Mesenchymal stem cell (in vitro differentiated cells and primary cell): ENCODE data around the gene PLA2G2C.

Experiments used
- DNase-seq: peaks from one replicate; pipeline ENCODE4 v3.0.0-alpha.2; 2013
- H2AFZ ChIP-seq: one replicate; pipeline ENCODE4 v1.6.1; 2013; ENCODE audit warnings: low read depth, mild to moderate bottlenecking, control low read depth, inconsistent platforms, low read length, moderate library complexity
- H2AK5ac ChIP-seq: 2 replicates; pipeline ENCODE4 v1.6.1; 2013; ENCODE audit warnings: low read length, moderate library complexity, mild to moderate bottlenecking, inconsistent platforms; ENCODE audit not compliant: severe bottlenecking
- H2BK120ac ChIP-seq: one replicate; pipeline ENCODE4 v1.6.1; 2013; ENCODE audit warnings: low read depth, mild to moderate bottlenecking, inconsistent platforms, low read length, moderate library complexity
- H2BK12ac ChIP-seq, 2 experiments: one replicate each; pipeline ENCODE4 v1.6.1; 2013; ENCODE audit warnings: inconsistent platforms in 2 of 2, low read length in 2 of 2, mild to moderate bottlenecking in 2 of 2, moderate library complexity in 2 of 2, control low read depth in 1 of 2
- H2BK15ac ChIP-seq: one replicate; pipeline ENCODE4 v1.6.1; 2013; ENCODE audit warnings: mild to moderate bottlenecking, low read depth, inconsistent platforms; ENCODE audit not compliant: poor library complexity, severe bottlenecking
- H2BK5ac ChIP-seq: 2 replicates; pipeline ENCODE4 v1.6.1; 2013; ENCODE audit warnings: low read depth, mild to moderate bottlenecking, low read length, control low read depth, inconsistent platforms; ENCODE audit not compliant: poor library complexity, severe bottlenecking
- H3K14ac ChIP-seq, 2 experiments: one replicate each; pipeline ENCODE4 v1.6.1; 2013; ENCODE audit warnings: inconsistent platforms in 2 of 2, low read length in 2 of 2, control low read depth in 1 of 2, mild to moderate bottlenecking in 1 of 2, moderate library complexity in 1 of 2
- H3K18ac ChIP-seq, 2 experiments: one replicate each; pipeline ENCODE4 v1.6.1; 2013; ENCODE audit warnings: inconsistent platforms in 2 of 2, low read length in 2 of 2, control low read depth in 1 of 2, low read depth in 1 of 2, mild to moderate bottlenecking in 1 of 2
- H3K23ac ChIP-seq, 2 experiments: one replicate each; pipeline ENCODE4 v1.6.1; 2013; ENCODE audit warnings: inconsistent platforms in 2 of 2, low read length in 2 of 2, mild to moderate bottlenecking in 2 of 2, moderate library complexity in 2 of 2, control low read depth in 1 of 2
- H3K27ac ChIP-seq: 2 replicates; pipeline ENCODE4 v1.5.1; 2013; ENCODE audit warnings: mild to moderate bottlenecking, moderate library complexity, low read length, control low read depth, inconsistent platforms; ENCODE audit not compliant: poor library complexity, severe bottlenecking
- H3K27me3 ChIP-seq, 2 experiments: 2 replicates each; pipeline versions ENCODE4 v1.6.1 to v1.7.0; 2013; ENCODE audit warnings: low read length in 2 of 2, mild to moderate bottlenecking in 2 of 2, moderate library complexity in 2 of 2, control low read depth in 1 of 2, inconsistent platforms in 1 of 2; ENCODE audit not compliant: control insufficient read depth in 1 of 2, insufficient read depth in 1 of 2
- H3K36me3 ChIP-seq, 2 experiments: 2 replicates each; pipeline versions ENCODE4 v1.6.1 to v1.7.0; 2013; ENCODE audit warnings: low read length in 2 of 2, control low read depth in 1 of 2, inconsistent platforms in 1 of 2, low read depth in 1 of 2, mild to moderate bottlenecking in 1 of 2; ENCODE audit not compliant: insufficient read depth in 2 of 2, control insufficient read depth in 1 of 2
- H3K4ac ChIP-seq, 2 experiments: one replicate each; pipeline ENCODE4 v1.6.1; 2013; ENCODE audit warnings: inconsistent platforms in 2 of 2, low read length in 2 of 2, mild to moderate bottlenecking in 2 of 2, moderate library complexity in 2 of 2, control low read depth in 1 of 2, low read depth in 1 of 2
- H3K4me1 ChIP-seq: 2 replicates; pipeline ENCODE4 v1.6.1; 2013; ENCODE audit warnings: low read depth, low read length, control low read depth; ENCODE audit not compliant: control insufficient read depth, insufficient read depth
- H3K4me2 ChIP-seq: 2 replicates; pipeline ENCODE4 v1.6.1; 2013; ENCODE audit warnings: low read length, mild to moderate bottlenecking, inconsistent platforms; ENCODE audit not compliant: poor library complexity, severe bottlenecking
- H3K4me3 ChIP-seq, 2 experiments: 2 replicates each; pipeline versions ENCODE4 v1.5.1 to v1.7.0; 2013; ENCODE audit warnings: low read length in 2 of 2, mild to moderate bottlenecking in 2 of 2, control low read depth in 1 of 2, low read depth in 1 of 2; ENCODE audit not compliant: insufficient read depth in 1 of 2
- H3K79me1 ChIP-seq: replicated peaks from 2 replicates; pipeline ENCODE4 v1.6.1; 2013; ENCODE audit warnings: mild to moderate bottlenecking, control low read depth, low read length, inconsistent platforms; ENCODE audit not compliant: poor library complexity, severe bottlenecking
- H3K9ac ChIP-seq: 2 replicates; pipeline ENCODE4 v1.7.0; 2013; ENCODE audit warnings: mild to moderate bottlenecking, low read length, moderate library complexity
- H3K9me3 ChIP-seq: 2 replicates; pipeline ENCODE4 v1.7.0; 2013; ENCODE audit warnings: mild to moderate bottlenecking, low read length; ENCODE audit not compliant: control insufficient read depth
- H4K8ac ChIP-seq: one replicate; pipeline ENCODE4 v1.6.1; 2013; ENCODE audit warnings: inconsistent platforms, mild to moderate bottlenecking, low read length, moderate library complexity
- H4K91ac ChIP-seq: one replicate; pipeline ENCODE4 v1.6.1; 2013; ENCODE audit warnings: mild to moderate bottlenecking, low read length, inconsistent platforms
- WGBS: methylation state at CpG from one replicate; pipeline ENCODE4 v1.1.7; 2013; ENCODE audit warnings: mixed read lengths; 5-methylcytosine and 5-hydroxymethylcytosine counted together

PLA2G2C gene

DNA sequence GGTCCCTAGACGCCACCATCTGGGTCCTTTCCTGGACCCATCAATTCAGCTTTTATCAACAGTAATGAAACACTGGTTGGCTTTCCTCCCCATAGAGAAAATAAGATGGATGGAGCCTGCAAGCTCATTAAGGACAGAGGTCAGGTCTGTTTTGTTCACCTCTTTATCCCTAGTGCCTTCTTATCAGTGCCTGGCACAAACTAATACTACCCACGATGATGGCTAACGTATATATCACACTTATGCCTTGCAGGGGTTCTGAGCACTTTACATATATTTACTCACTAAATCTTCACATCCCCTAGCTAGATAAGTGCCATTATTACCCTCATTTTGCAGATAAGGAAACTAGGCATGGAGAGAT is 5.5 kb downstream of the PLA2G2C start:
- Histone ChIP-seq H2BK12ac (no peak overlapping the region), H3K4me2 (no peak overlapping the region), H3K27me3 (peaks cover 29 to 90% of the 10 kb centered on the region in 2 experiments), H4K91ac (no peak overlapping the region), H2AFZ (no peak overlapping the region), H3K27ac (no peak overlapping the region), H2BK15ac (no peak overlapping the region), H2BK120ac (no peak overlapping the region), H3K4me1 (peaks cover under 1% of the 10 kb centered on the region), H3K79me1 (no peaks in the 10 kb centered on the region), H3K9ac (no peak overlapping the region), H4K8ac (no peak overlapping the region), H3K36me3 (no peaks in the 10 kb centered on the region), H3K14ac (no peak overlapping the region), H2BK5ac (no peak overlapping the region), H3K4ac (no peak overlapping the region), H3K9me3 (peaks cover 3% of the 10 kb centered on the region), H3K4me3 (no peak overlapping the region), H3K23ac (no peak overlapping the region), H3K18ac (no peak overlapping the region), H2AK5ac (no peak overlapping the region)
- 95% methylated on average over 2 of the region's 3 CpGs for WGBS
- no peak for DNase-seq

DNA sequence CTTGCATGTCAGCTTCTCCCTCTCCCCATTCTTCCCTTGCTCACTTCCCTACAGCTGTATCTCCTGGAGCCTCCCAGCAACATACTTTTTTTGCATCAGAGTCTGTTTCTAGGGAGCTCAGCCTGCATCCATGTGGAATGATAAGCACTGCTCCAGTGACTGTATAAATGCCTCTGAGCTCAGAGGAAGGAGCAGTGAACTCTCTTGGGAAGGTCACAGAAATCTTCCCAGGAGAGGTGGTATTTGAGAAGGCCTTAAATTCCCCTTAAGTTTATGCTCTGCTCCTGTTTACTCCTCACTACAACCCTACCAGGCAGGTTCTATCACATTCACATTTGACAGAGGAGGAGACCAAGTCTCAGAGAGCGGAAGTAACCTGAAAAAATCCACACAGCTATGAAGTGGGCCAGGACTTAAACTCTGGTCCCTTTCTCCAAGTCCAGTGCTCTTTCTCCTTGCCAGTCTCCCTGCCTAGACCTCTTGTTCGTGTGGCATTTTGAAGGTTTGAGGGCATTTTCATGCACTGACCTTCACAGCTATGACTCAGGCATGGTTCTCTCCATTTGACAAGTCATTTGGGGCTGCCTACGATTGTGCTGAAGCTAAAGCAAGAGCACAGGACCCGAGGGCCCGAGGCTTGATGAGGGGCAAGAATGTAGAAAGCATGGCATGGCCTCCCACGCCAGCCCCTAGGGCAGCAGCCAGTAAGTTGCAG is 6.0 kb downstream of the PLA2G2C start:
- Histone ChIP-seq H2BK5ac (no peak overlapping the region), H2BK15ac (no peak overlapping the region), H3K79me1 (no peaks in the 10 kb centered on the region), H3K18ac (no peak overlapping the region), H3K4me1 (no peaks in the 10 kb centered on the region), H3K14ac (no peak overlapping the region), H2BK12ac (no peak overlapping the region), H3K27me3 (peaks cover 24 to 85% of the 10 kb centered on the region in 2 experiments), H3K36me3 (no peaks in the 10 kb centered on the region), H3K4me3 (no peak overlapping the region), H2AFZ (no peak overlapping the region), H2BK120ac (no peak overlapping the region), H3K23ac (no peak overlapping the region), H3K9ac (no peak overlapping the region), H4K91ac (no peak overlapping the region), H3K9me3 (peaks cover 3% of the 10 kb centered on the region), H4K8ac (no peak overlapping the region), H3K27ac (no peak overlapping the region), H2AK5ac (no peak overlapping the region), H3K4me2 (no peak overlapping the region), H3K4ac (no peak overlapping the region)
- 73% methylated on average over 6 of the region's 6 CpGs for WGBS
- no peak for DNase-seq

DNA sequence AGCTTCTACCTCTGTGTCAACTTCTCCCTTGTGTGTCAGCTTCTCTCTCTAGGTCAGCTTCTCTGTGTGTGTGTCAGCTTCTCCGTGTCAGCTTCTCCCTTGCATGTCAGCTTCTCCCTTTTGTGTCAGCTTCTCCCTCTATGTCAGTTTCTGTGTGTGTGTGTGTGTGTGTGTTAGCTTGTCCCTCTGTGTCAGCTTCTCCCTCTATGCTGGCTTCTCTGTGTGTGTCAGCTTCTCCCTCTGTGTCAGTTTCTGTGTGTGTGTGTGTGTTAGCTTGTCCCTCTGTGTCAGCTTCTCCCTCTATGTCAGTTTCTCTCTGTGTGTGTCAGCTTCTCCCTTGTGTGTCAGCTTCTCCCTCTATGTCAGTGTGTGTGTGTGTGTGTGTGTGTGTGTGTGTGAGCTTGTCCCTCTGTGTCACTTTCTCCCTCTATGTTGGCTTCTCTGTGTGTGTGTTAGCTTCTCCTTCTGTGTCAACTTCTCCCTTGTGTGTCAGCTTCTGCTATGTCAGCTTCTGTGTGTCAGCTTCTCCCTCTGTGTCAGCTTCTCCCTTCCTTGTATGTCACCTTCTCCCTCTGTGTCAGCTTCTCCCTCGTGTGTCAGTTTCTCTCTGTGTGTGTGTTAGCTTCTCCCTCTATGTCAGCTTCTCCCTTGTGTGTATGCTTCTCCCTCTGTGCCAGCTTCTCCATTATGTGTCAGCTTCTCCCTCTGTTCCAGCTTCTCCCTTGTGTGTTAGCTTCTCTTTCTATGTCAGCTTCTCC is 6.8 kb downstream of the PLA2G2C start:
- Histone ChIP-seq H3K36me3 (no peaks in the 10 kb centered on the region), H2BK120ac (no peak overlapping the region), H2AFZ (no peak overlapping the region), H2BK15ac (no peak overlapping the region), H3K9ac (no peak overlapping the region), H3K4ac (no peak overlapping the region), H3K27me3 (peaks cover 16 to 77% of the 10 kb centered on the region in 2 experiments), H2BK12ac (no peak overlapping the region), H3K23ac (no peak overlapping the region), H2AK5ac (no peak overlapping the region), H3K4me3 (no peak overlapping the region), H3K4me2 (no peak overlapping the region), H3K27ac (no peak overlapping the region), H3K14ac (no peak overlapping the region), H3K18ac (no peak overlapping the region), H3K79me1 (no peaks in the 10 kb centered on the region), H4K8ac (no peak overlapping the region), H3K4me1 (no peaks in the 10 kb centered on the region), H3K9me3 (peaks cover 3% of the 10 kb centered on the region), H4K91ac (no peak overlapping the region), H2BK5ac (no peak overlapping the region)
- DNase-seq, result no peak
- WGBS, result 66% methylated on average over 2 of the region's 2 CpGs

DNA sequence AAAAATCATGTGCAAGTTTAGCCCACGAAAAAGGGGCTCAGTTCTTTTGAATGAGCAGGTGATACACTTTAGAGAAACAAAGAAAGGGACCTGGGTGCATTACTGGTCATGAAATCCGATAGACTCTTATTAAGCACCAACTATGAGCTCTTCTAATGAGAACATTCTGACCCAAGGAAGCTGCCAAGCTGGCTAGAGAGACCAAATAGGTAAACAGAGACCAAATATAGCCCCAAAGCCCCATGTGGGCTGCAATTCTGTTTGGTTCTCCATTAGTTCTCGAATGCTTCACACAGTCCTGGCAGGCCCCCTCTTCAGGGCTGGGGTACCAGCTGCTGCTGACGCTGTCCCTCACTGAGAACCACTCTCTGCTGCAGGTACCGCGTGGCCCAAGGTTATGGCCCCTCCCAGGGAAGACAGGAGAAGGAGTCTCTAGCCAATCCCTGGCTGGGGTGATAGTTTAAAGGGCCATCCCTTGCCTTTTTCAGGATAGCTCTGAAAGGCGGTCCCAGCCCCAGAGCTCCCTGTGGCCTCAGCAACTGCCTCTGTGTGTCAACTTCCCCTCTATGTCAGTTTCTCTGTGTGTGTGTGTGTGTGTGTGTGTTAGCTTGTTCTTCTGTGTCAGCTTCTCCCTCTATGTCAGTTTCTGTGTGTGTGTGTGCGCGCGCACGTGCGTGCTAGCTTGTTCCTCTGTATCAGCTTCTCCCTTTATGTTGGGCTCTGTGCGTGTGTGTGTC is 7.5 kb downstream of the PLA2G2C start:
- no peaks in the 10 kb centered on the region for H3K36me3 ChIP-seq
- no peak overlapping the region for H2AK5ac ChIP-seq
- H2BK12ac ChIP-seq, result no peak overlapping the region
- no peak overlapping the region for H4K91ac ChIP-seq
- no peak for DNase-seq
- no peaks in the 10 kb centered on the region for H3K4me1 ChIP-seq
- no peak overlapping the region for H2BK120ac ChIP-seq
- no peak overlapping the region for H3K4me2 ChIP-seq
- H3K79me1 ChIP-seq, result no peaks in the 10 kb centered on the region
- no peak overlapping the region for H2BK15ac ChIP-seq
- no peak overlapping the region for H3K9ac ChIP-seq
- no peak overlapping the region for H3K18ac ChIP-seq
- peaks cover 9 to 70% of the 10 kb centered on the region in 2 experiments for H3K27me3 ChIP-seq
- H3K23ac ChIP-seq, result no peak overlapping the region
- peaks cover 3% of the 10 kb centered on the region for H3K9me3 ChIP-seq
- 76% methylated on average over 13 of the region's 13 CpGs for WGBS
- H3K4ac ChIP-seq, result no peak overlapping the region
- H3K27ac ChIP-seq, result no peak overlapping the region
- no peak overlapping the region for H3K14ac ChIP-seq
- H2AFZ ChIP-seq, result no peak overlapping the region
- no peak overlapping the region for H3K4me3 ChIP-seq
- H2BK5ac ChIP-seq, result no peak overlapping the region
- H4K8ac ChIP-seq, result no peak overlapping the region
